Activated naive CD8-positive, alpha-beta T cell treated with anti-CD3 and anti-CD28 coated beads, Interleukin-2, amount 50 U/mL, for 24 hours (primary cell): ENCODE results near the gene CACNG8.

Experiments used
- ATAC-seq: fragments of 150-1000 bp; cut with Tn5 transposase; one replicate; pipeline ENCODE4 v1.10.0; 2021
- DNase-seq: peaks from one replicate; pipeline ENCODE4 v3.0.0; 2021
- H3K27ac Mint-ChIP-seq: one replicate; pipeline ENCODE4 v1.8.0; 2021; ENCODE audit warnings: mild to moderate bottlenecking, mixed read lengths
- H3K27me3 Mint-ChIP-seq: one replicate; pipeline ENCODE4 v1.8.0; 2021; ENCODE audit warnings: mixed read lengths
- H3K36me3 Mint-ChIP-seq: one replicate; pipeline ENCODE4 v1.8.0; 2021; ENCODE audit warnings: low read depth, mixed read lengths
- H3K4me1 Mint-ChIP-seq: one replicate; pipeline ENCODE4 v1.8.0; 2021; ENCODE audit warnings: mixed read lengths
- H3K4me3 Mint-ChIP-seq: one replicate; pipeline ENCODE4 v1.8.0; 2021; ENCODE audit warnings: mild to moderate bottlenecking, moderate library complexity, mixed read lengths
- H3K9me3 Mint-ChIP-seq: one replicate; pipeline ENCODE4 v1.8.0; 2021; ENCODE audit warnings: mixed read lengths

CACNG8 gene

DNA sequence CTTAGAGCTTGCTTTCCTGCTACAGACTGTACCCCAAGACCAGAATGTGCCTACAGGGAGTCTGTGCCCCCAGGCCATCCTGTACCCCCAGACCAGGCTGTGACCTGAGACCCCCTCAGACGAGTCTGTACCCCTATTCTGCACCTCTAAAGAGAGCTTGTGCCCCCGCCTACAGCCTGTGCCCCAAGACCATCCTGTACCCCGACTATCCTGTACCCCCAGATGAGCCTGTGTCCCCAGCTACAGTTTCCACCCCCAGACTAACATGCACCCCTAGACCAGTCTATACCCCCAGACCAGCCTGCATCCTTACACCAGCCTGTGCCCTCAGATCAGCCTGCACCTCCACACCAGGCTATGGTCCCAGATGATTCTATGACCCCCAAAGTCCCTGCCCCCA, 30.7 kb downstream of the CACNG8 start:
- DNase-seq (no peak), ATAC-seq (no peak)

DNA sequence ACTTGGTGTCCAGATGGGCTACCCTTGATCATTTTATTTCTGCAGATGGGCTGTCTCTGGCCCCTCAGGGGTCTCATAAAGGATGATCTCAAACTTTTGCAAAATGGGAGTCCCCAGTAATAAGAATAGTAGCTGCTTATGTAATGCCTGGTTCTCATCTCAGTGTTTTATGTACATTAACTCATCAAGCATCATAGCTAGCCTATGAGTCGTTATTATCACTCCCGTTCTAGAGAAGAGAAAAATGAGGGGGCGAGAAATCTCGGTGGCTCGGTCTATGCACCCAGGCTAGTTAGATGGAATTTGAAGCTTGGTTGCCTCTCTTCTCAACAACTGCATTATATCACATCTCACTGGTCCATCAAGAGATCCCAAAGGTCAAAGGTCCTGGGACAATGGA, 32.1 kb downstream of the CACNG8 start:
- H3K36me3 Mint-ChIP-seq: no peaks in the 10 kb centered on the region
- peaks cover 49% of the 10 kb centered on the region for H3K27me3 Mint-ChIP-seq
- ATAC-seq (no peak), DNase-seq (no peak)
- peaks cover 5% of the 10 kb centered on the region for H3K4me1 Mint-ChIP-seq
- no peak overlapping the region for H3K4me3 Mint-ChIP-seq
- H3K9me3 Mint-ChIP-seq: no peaks in the 10 kb centered on the region
- no peak overlapping the region for H3K27ac Mint-ChIP-seq

More for the DNA sequence above, 30.7 kb downstream of the CACNG8 start:
- H3K9me3 Mint-ChIP-seq: no peaks in the 10 kb centered on the region
- peaks cover 5% of the 10 kb centered on the region for H3K4me1 Mint-ChIP-seq
- H3K27me3 Mint-ChIP-seq: peaks cover 55% of the 10 kb centered on the region
- no peak overlapping the region for H3K4me3 Mint-ChIP-seq
- H3K27ac Mint-ChIP-seq: no peak overlapping the region
- H3K36me3 Mint-ChIP-seq: no peaks in the 10 kb centered on the region

DNA sequence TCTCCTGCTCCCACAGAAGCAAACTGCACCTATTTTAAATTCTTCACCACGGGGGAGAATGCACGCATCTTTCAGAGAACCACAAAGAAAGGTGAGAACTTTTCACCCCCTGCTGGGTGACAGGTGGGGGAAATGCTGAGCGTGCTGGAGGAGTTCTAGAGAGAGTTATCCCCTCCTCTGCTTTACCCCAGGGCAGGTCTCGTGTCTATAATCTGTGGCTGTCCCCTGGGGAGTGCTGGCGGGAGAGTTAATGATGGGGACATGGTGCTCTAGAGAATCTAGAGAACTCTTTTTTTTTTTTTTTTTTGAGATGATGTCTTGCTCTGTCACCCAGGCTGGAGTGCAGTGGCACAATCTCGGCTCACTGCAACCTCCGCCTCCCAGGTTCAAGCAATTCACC, 35.5 kb downstream of the CACNG8 start:
- H3K36me3 Mint-ChIP-seq: no peaks in the 10 kb centered on the region
- peaks cover 47% of the 10 kb centered on the region for H3K27me3 Mint-ChIP-seq
- no peak overlapping the region for H3K4me3 Mint-ChIP-seq
- H3K27ac Mint-ChIP-seq: no peak overlapping the region
- H3K4me1 Mint-ChIP-seq: no peaks in the 10 kb centered on the region
- DNase-seq (no peak), ATAC-seq (no peak)
- no peaks in the 10 kb centered on the region for H3K9me3 Mint-ChIP-seq

GRCh38 chr19:53999694-54000093, 37.0 kb downstream of the CACNG8 start:
- H3K36me3 Mint-ChIP-seq: no peaks in the 10 kb centered on the region
- DNase-seq (no peak), ATAC-seq (no peak)
- H3K27me3 Mint-ChIP-seq: peaks cover 34% of the 10 kb centered on the region
- no peaks in the 10 kb centered on the region for H3K9me3 Mint-ChIP-seq
- H3K4me3 Mint-ChIP-seq: no peak overlapping the region
- H3K27ac Mint-ChIP-seq: no peak overlapping the region
- no peaks in the 10 kb centered on the region for H3K4me1 Mint-ChIP-seq

- H3K27me3 Mint-ChIP-seq: peaks cover 19% of the 10 kb centered on the region
Observed at GRCh38 chr19:54001496-54001895, 38.8 kb downstream of the CACNG8 start.

GRCh38 chr19:54002495-54003315, 40.0 kb downstream of the CACNG8 start:
- Mint-ChIP-seq H3K27ac (no peak overlapping the region), H3K4me3 (no peak overlapping the region), H3K27me3 (peaks cover 19% of the 10 kb centered on the region), H3K4me1 (no peaks in the 10 kb centered on the region), H3K36me3 (no peaks in the 10 kb centered on the region), H3K9me3 (no peaks in the 10 kb centered on the region)
- DNase-seq: no peak
- ATAC-seq: no peak

More at GRCh38 chr19:54001496-54001895, 38.8 kb downstream of the CACNG8 start:
- ATAC-seq: no peak
- Mint-ChIP-seq H3K27ac (no peak overlapping the region), H3K9me3 (no peaks in the 10 kb centered on the region), H3K36me3 (no peaks in the 10 kb centered on the region), H3K4me1 (no peaks in the 10 kb centered on the region), H3K4me3 (no peak overlapping the region)
- DNase-seq: no peak

DNA sequence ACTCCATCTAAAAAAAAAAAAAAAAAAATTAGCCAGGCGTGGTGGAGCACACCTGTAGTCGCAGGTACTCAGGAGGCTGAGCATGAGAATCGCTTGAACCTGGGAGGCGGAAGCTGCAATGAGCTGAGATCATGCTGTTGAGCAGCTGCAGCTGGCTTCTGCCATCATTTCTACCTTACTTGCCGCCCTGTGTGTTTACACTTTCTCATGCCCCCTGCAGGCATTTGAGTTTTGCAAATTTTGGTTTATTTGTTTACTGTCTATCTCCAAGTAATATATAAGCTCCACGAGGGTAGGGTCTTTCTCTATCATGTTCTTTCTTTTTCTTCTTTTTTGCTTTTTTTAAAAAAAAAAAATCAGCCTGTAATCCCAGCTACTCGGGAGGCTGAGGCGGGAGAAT, 46.7 kb downstream of the CACNG8 start:
- ATAC-seq (no peak), DNase-seq (no peak)
- peaks cover 22% of the 10 kb centered on the region for H3K27me3 Mint-ChIP-seq
- no peaks in the 10 kb centered on the region for H3K9me3 Mint-ChIP-seq
- H3K27ac Mint-ChIP-seq: no peak overlapping the region
- no peaks in the 10 kb centered on the region for H3K4me1 Mint-ChIP-seq
- no peak overlapping the region for H3K4me3 Mint-ChIP-seq
- no peaks in the 10 kb centered on the region for H3K36me3 Mint-ChIP-seq

- no peaks in the 10 kb centered on the region for H3K9me3 Mint-ChIP-seq
- no peaks in the 10 kb centered on the region for H3K4me1 Mint-ChIP-seq
- H3K36me3 Mint-ChIP-seq: no peaks in the 10 kb centered on the region
- DNase-seq (no peak), ATAC-seq (no peak)
- peaks cover 24% of the 10 kb centered on the region for H3K27me3 Mint-ChIP-seq
- H3K4me3 Mint-ChIP-seq: no peak overlapping the region
- H3K27ac Mint-ChIP-seq: no peak overlapping the region
Observed at GRCh38 chr19:54010474-54010873, 47.7 kb downstream of the CACNG8 start.

- no peak overlapping the region for H3K4me3 Mint-ChIP-seq
- H3K4me1 Mint-ChIP-seq: no peaks in the 10 kb centered on the region
- no peak for ATAC-seq
- H3K27me3 Mint-ChIP-seq: peaks cover 36% of the 10 kb centered on the region
- H3K36me3 Mint-ChIP-seq: no peaks in the 10 kb centered on the region
- DNase-seq: no peak
- H3K27ac Mint-ChIP-seq: no peak overlapping the region
- no peaks in the 10 kb centered on the region for H3K9me3 Mint-ChIP-seq
Observed at GRCh38 chr19:54011507-54012211, 48.9 kb downstream of the CACNG8 start.

GRCh38 chr19:54013866-54014265, 51.1 kb downstream of the CACNG8 start:
- Mint-ChIP-seq H3K4me3 (no peak overlapping the region), H3K27me3 (peaks cover 40% of the 10 kb centered on the region), H3K36me3 (no peaks in the 10 kb centered on the region), H3K9me3 (no peaks in the 10 kb centered on the region), H3K4me1 (no peaks in the 10 kb centered on the region), H3K27ac (no peak overlapping the region)
- no peak for DNase-seq
- ATAC-seq: no peak

DNA sequence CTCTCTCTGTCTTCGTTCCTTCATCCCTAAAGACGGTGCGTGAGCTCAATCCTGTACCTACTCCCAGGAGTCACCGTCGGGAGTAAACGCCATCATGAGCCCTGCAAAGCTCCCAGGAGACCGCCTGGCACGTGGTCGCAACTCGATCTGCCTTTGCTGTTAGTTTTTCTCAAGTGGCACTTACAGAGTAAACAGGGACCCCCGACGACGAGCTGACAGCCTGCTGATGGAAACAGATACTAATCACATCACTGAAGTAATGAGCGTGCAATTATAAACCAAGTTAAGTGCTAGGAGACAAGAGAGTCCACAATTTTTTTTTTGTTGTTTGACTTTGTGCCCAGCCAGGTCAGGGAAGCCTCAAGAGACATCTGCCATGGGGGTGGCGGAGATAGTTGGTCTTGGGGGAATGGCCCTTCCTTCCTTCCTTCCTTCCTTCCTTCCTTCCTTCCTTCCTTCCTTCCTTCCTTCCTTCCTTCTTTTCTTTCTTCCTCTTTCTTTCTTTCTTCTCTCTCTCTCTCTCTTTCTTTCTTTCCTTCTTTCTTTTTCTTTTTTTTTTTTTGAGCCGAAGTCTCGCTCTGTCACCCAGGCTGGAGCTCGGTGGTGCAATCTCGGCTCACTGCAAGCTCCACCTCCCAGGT, 52.3 kb downstream of the CACNG8 start:
- Mint-ChIP-seq H3K27ac (no peak overlapping the region), H3K9me3 (no peaks in the 10 kb centered on the region), H3K4me1 (peaks cover 3% of the 10 kb centered on the region), H3K36me3 (no peaks in the 10 kb centered on the region), H3K4me3 (no peak overlapping the region), H3K27me3 (peaks cover 40% of the 10 kb centered on the region)
- ATAC-seq (no peak), DNase-seq (no peak)

DNA sequence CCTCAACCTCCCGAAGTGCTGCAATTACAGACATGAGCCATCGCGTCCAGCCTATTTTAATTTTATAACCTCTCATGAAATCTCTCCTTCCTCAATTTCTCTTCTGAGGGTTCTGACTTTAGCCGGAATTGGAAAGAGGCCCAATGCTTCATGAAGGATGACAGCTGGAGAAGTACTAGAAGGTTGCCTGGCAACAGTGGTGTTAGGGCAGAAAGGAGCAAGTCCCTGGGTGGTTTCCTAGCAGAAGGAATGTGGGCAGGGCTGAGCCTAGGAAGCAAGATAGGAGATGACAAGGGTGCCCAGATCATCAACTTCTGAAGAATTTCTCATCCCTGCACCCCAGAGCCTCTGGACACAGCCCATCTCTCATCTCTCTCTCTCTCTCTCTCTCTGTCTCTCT, 54.5 kb downstream of the CACNG8 start:
- Mint-ChIP-seq H3K9me3 (no peaks in the 10 kb centered on the region), H3K27ac (no peak overlapping the region), H3K4me3 (no peak overlapping the region), H3K4me1 (peaks cover 12% of the 10 kb centered on the region), H3K27me3 (peaks cover 36% of the 10 kb centered on the region), H3K36me3 (no peaks in the 10 kb centered on the region)
- DNase-seq (no peak), ATAC-seq (no peak)

DNA sequence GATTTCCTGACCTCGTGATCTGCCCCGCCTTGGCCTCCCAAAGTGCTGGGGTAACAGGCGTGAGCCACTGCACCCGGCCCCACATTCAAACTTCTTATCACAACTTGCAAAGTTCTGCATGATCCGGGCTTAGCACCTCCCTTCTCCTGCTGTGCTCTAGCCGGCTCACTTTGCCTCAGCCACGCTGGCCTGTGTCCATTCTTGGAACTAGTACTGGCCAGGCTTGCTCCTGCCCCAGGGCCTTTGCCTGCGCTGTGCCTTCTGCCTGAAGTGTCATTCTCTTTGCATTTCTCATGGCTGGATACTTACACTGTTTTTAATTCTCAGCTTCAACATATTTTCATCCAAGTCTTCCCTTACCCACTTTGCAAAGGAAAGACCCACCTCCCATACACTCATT, 58.6 kb downstream of the CACNG8 start:
- DNase-seq: no peak
- Mint-ChIP-seq H3K27ac (no peak overlapping the region), H3K36me3 (no peaks in the 10 kb centered on the region), H3K4me3 (no peak overlapping the region), H3K4me1 (peaks cover 16% of the 10 kb centered on the region), H3K27me3 (peaks cover 36% of the 10 kb centered on the region), H3K9me3 (no peaks in the 10 kb centered on the region)
- no peak for ATAC-seq

DNA sequence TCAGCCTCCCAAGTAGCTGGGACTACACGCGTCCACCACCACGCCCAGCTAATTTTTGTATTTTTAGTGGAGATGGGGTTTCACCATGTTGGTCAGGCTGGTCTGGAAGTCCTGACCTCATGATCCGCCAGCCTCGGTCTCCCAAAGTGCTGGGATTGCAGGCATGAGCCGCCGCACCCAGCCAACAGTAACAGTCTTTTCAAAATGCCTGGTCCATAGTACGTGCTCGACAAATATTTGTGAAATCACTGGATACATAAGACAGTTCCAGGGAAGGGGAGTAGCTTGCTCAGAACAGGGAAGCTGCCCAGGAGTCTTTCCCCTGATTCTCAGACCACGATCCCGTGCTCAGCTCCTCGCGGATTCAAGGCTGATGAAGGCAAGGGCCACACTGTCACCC, 59.2 kb downstream of the CACNG8 start:
- Mint-ChIP-seq H3K27ac (no peak overlapping the region), H3K9me3 (no peaks in the 10 kb centered on the region), H3K36me3 (no peaks in the 10 kb centered on the region), H3K27me3 (peaks cover 33% of the 10 kb centered on the region), H3K4me3 (no peak overlapping the region), H3K4me1 (peaks cover 16% of the 10 kb centered on the region)
- ATAC-seq: no peak
- no peak for DNase-seq

DNA sequence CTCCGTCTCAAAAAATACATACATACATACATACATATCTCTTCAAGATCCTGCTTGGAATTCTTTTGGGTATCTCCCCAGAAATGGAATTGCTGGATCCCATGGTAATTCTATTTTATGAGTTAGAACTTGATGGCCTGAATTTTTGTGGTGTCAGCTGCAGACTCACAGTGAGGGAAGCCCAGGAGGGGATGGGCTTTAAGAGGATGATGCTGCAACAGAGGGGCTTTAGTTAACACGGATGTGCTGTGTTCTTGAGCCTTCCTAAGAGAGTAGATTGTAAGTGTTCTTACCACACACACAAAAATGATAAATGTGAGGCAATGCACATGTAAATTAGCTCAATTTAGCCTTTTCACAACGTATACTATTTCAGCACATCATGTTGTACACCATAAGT, 60.5 kb downstream of the CACNG8 start:
- H3K27me3 Mint-ChIP-seq: peaks cover 26% of the 10 kb centered on the region
- H3K27ac Mint-ChIP-seq: no peak overlapping the region
- no peaks in the 10 kb centered on the region for H3K9me3 Mint-ChIP-seq
- no peak for ATAC-seq
- no peak overlapping the region for H3K4me3 Mint-ChIP-seq
- H3K4me1 Mint-ChIP-seq: peaks cover 16% of the 10 kb centered on the region
- no peaks in the 10 kb centered on the region for H3K36me3 Mint-ChIP-seq
- no peak for DNase-seq
